ENCODE data around the gene SLC26A11.

DNA sequence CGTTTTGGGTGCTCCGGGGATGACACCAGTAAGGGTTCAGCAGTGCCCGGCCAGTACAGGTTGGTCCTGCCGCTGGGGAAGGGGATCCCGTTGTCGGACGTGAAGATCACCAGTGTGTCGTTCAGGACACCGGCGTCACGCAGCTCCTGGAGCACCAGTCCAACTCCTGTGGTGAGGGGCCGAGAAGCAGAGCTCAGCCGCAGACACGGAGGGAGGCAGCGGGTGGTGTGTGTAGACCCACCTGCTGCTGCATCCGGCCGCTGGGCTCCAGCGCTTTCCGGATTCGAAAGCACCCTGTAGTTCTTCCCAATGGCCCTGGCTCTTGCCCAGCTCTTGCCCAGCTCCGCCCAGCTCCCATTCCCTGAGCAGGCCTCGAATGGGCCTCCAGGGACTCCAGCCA lies 8.1 kb upstream of the SLC26A11 start:
- TF ChIP-seq, protein P1, sequence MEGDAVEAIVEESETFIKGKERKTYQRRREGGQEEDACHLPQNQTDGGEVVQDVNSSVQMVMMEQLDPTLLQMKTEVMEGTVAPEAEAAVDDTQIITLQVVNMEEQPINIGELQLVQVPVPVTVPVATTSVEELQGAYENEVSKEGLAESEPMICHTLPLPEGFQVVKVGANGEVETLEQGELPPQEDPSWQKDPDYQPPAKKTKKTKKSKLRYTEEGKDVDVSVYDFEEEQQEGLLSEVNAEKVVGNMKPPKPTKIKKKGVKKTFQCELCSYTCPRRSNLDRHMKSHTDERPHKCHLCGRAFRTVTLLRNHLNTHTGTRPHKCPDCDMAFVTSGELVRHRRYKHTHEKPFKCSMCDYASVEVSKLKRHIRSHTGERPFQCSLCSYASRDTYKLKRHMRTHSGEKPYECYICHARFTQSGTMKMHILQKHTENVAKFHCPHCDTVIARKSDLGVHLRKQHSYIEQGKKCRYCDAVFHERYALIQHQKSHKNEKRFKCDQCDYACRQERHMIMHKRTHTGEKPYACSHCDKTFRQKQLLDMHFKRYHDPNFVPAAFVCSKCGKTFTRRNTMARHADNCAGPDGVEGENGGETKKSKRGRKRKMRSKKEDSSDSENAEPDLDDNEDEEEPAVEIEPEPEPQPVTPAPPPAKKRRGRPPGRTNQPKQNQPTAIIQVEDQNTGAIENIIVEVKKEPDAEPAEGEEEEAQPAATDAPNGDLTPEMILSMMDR (IDR thresholded peaks at IDR 0.05; ENCODE audit: low read depth, low read length, poor library complexity, severe bottlenecking), result no peak
- no peak for TF ChIP-seq EZH2phosphoT487 (IDR thresholded peaks at IDR 0.05; ENCODE audit: borderline replicate concordance, low read length)

Data from DOHH2 (cell line).